ENCODE data around the gene PARD3. TPM values are rescaled to one million over a fixed set of nuclear protein-coding genes. Genes with fewer than 3 reads are reported as not detected.
"Not testable (repeated sequence)": the region's sequence is repeated elsewhere in the genome, so short reads cannot be mapped to it uniquely, and the experiment has no call there.

PARD3 gene
- total and polyA plus RNA-seq, 8 donors = 25.6 to 54.5 (median 47.8) TPM

DNA sequence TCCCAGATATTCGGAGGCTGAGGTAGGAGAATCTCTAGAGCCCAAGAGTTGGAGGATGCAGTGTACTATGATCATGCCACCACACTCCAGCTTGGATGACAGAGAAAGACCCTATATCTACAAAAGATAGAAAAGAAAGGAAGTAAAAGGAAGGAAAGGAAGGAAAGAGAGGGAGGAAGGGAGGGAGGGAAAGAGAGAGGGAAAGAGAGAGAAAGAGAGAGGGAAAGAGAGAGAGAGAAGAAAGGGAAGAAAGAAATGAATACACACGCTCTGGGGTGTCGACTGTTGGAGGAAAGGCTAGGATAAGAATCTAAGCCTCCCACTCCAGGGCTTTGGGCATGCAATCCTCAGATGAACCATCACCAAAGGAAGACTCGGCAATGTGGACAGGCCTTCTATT, 69.9 kb downstream of the PARD3 start:
- Histone ChIP-seq H3K27ac (no peak overlapping the region), H3K36me3 (no peaks in the 10 kb centered on the region), H3K27me3 (no peaks in the 10 kb centered on the region), H3K4me1 (peaks cover 0 to 4% of the 10 kb centered on the region in 2 donors), H3K4me3 (no peak overlapping the region), H3K9me3 (no peaks in the 10 kb centered on the region)
- DNase-seq (no peak), ATAC-seq (no peak)
- intact Hi-C loops (cut with DNase I) = no loop called here
- TF ChIP-seq, protein P1, sequence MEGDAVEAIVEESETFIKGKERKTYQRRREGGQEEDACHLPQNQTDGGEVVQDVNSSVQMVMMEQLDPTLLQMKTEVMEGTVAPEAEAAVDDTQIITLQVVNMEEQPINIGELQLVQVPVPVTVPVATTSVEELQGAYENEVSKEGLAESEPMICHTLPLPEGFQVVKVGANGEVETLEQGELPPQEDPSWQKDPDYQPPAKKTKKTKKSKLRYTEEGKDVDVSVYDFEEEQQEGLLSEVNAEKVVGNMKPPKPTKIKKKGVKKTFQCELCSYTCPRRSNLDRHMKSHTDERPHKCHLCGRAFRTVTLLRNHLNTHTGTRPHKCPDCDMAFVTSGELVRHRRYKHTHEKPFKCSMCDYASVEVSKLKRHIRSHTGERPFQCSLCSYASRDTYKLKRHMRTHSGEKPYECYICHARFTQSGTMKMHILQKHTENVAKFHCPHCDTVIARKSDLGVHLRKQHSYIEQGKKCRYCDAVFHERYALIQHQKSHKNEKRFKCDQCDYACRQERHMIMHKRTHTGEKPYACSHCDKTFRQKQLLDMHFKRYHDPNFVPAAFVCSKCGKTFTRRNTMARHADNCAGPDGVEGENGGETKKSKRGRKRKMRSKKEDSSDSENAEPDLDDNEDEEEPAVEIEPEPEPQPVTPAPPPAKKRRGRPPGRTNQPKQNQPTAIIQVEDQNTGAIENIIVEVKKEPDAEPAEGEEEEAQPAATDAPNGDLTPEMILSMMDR (IDR thresholded peaks at IDR 0.05) = no peak

DNA sequence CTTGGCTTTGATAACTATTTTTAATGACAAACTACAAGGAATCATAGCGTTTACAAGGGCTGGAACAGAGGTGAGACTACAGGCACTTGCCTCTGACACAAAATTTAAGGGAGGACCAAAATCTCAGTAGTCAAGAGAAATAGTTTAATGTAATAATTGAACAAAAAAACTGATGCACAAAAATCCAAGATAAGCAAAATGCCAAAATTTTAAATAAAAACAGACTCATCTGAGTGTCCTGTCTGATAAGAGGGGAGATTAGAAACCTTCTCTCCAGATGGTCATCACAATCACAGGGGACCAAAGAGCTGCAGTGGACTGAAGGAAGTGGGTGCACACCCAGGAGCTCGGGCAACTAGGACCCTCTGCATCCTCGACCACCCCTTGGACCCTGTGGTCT, 70.5 kb downstream of the PARD3 start:
- Histone ChIP-seq H3K9me3 (no peaks in the 10 kb centered on the region), H3K27ac (no peak overlapping the region), H3K4me1 (peaks cover under 1 to 9% of the 10 kb centered on the region in 2 donors), H3K27me3 (no peaks in the 10 kb centered on the region), H3K4me3 (no peak overlapping the region), H3K36me3 (no peaks in the 10 kb centered on the region)
- intact Hi-C loops (cut with DNase I) = no loop called here
- ATAC-seq = no peak
- DNase-seq = no peak
- TF ChIP-seq, protein P1 (IDR thresholded peaks at IDR 0.05) = no peak

DNA sequence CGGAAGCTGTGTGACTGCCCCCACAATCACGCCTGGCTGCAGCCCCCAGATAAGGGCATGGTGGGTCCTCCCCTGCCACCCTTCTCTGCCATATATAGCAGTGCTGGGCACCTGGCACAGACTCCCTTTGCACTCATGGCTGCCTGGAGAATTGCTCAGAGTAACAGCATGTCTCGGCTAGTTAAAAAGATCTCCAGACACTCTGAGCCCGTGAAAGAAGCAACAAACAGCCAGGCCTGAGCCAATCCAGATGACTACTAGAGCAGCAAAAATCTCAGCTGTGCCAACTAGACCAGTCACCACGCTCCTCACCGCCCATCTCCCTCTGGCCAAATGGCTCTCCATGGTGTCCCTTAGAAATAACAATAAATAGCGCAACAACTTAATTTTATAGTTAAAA, 71.3 kb downstream of the PARD3 start:
- no peak overlapping the region for H3K27ac ChIP-seq
- ATAC-seq (no peak), DNase-seq (no peak)
- no peaks in the 10 kb centered on the region for H3K9me3 ChIP-seq
- no peaks in the 10 kb centered on the region for H3K36me3 ChIP-seq
- no peak overlapping the region for H3K4me3 ChIP-seq
- TF ChIP-seq, protein P1 (IDR thresholded peaks at IDR 0.05) = no peak
- intact Hi-C loops (cut with DNase I) = no loop called here
- H3K4me1 ChIP-seq = peaks cover 4 to 16% of the 10 kb centered on the region in 2 donors
- H3K27me3 ChIP-seq = no peaks in the 10 kb centered on the region

GRCh38 chr10:34742456-34742855, 72.6 kb downstream of the PARD3 start:
- H3K4me3 ChIP-seq = no peak overlapping the region
- ATAC-seq = no peak
- no peaks in the 10 kb centered on the region for H3K27me3 ChIP-seq
- H3K36me3 ChIP-seq = no peaks in the 10 kb centered on the region
- TF ChIP-seq, protein P1 (IDR thresholded peaks at IDR 0.05) = no peak
- H3K27ac ChIP-seq = no peak overlapping the region
- intact Hi-C loops (cut with DNase I) = no loop called here
- DNase-seq = no peak
- no peaks in the 10 kb centered on the region for H3K9me3 ChIP-seq
- H3K4me1 ChIP-seq = peaks cover 4 to 16% of the 10 kb centered on the region in 2 donors

GRCh38 chr10:34741087-34741486, 74.0 kb downstream of the PARD3 start:
- H3K27ac ChIP-seq; DNase-seq; H3K9me3 ChIP-seq; intact Hi-C loops (cut with DNase I); H3K36me3 ChIP-seq; H3K27me3 ChIP-seq; H3K4me3 ChIP-seq; ATAC-seq: not testable (repeated sequence)
- peaks cover 4 to 16% of the 10 kb centered on the region in 2 donors for H3K4me1 ChIP-seq

DNA sequence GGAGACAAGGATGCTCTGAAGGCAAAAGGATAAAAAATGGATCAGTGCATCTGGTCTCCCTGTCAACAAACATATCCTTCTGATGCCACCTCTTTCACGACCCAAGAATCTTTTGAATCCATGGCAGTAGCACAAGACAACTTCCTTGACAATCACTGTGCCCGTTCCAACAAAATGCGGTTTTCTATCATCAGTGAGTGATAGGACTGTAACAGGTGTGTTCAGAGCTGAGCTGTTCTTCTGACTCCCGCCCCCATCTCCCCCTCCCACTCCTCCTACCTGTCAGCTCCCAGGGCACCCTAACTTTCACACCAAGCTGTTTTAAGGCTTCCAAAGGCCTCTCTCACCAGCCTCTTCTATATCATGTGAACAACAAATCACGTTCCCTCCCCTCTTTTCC, 74.8 kb downstream of the PARD3 start:
- H3K27me3 ChIP-seq = no peaks in the 10 kb centered on the region
- H3K4me1 ChIP-seq = peaks cover 4 to 16% of the 10 kb centered on the region in 2 donors
- intact Hi-C loops (cut with DNase I) = no loop called here
- DNase-seq = no peak
- no peak overlapping the region for H3K4me3 ChIP-seq
- peak overlapping the region in 1 of 2 donors; percentile 73 for H3K27ac ChIP-seq
- no peaks in the 10 kb centered on the region for H3K36me3 ChIP-seq
- H3K9me3 ChIP-seq = no peaks in the 10 kb centered on the region
- peak; percentile 3 for ATAC-seq
- TF ChIP-seq, protein P1 (IDR thresholded peaks at IDR 0.05) = no peak
